Thyroid gland (tissue), 4 donors: ENCODE data around the gene OSBPL3.

Experiments
- POLR2A ChIP-seq, 2 donors: fragments of 450-650 bp; IDR thresholded peaks; one replicate each; pipeline ENCODE4 v1.6.1; 2017; ENCODE audit warnings: antibody characterized with exemption in 2 of 2, mild to moderate bottlenecking in 2 of 2, moderate library complexity in 1 of 2
- TF ChIP-seq, protein P1 (sequence below), 6 experiments: fragments of 200-600 bp in 3 of 6; fragments of 450-650 bp in 3 of 6; sonication (generic) in 3 of 6; IDR thresholded peaks; one replicate each; pipeline ENCODE4 v1.5.1; 2016 to 2019; ENCODE audit warnings: antibody characterized with exemption in 6 of 6, mild to moderate bottlenecking in 2 of 6, inconsistent platforms in 1 of 6, moderate library complexity in 1 of 6

DNA sequence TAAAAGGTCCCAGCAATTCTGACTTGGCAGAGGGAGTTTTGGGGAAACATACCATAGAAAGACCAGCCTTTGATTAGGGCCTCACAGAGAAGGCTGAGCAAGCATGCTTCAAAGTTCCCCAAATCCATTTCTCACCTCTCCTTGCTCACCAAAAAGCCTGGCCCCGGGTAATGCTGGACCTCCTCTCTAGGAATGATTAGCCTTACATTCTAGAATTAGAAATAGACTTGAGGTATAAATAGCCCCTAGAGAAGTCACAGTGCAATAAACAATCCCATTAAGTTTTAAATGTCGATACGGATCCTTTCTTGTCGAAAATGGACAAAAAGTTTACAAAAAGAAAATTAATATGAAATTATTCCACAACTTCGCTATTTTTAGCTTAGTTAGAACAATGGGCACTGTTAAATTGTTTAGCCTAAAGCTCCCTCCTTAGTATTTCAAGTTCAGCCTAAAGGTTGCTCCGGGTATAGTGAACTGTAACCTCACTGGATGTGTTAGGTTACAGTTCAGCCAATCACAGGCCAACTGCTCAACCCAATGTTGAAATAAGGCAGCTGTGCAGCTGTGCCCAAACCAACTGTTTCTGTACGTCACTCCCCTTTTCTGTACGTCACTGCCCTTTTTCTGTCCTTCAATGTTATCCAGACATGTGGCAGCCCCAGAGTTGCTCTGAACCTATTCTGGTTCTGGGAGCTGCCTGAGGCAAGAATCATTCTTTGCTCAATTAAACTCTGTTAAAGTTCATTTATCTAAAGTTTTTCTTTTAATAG is 214.8 kb downstream of the OSBPL3 start:
- TF ChIP-seq, protein P1, sequence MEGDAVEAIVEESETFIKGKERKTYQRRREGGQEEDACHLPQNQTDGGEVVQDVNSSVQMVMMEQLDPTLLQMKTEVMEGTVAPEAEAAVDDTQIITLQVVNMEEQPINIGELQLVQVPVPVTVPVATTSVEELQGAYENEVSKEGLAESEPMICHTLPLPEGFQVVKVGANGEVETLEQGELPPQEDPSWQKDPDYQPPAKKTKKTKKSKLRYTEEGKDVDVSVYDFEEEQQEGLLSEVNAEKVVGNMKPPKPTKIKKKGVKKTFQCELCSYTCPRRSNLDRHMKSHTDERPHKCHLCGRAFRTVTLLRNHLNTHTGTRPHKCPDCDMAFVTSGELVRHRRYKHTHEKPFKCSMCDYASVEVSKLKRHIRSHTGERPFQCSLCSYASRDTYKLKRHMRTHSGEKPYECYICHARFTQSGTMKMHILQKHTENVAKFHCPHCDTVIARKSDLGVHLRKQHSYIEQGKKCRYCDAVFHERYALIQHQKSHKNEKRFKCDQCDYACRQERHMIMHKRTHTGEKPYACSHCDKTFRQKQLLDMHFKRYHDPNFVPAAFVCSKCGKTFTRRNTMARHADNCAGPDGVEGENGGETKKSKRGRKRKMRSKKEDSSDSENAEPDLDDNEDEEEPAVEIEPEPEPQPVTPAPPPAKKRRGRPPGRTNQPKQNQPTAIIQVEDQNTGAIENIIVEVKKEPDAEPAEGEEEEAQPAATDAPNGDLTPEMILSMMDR (IDR thresholded peaks at IDR 0.05) = no peak
- no peak for TF ChIP-seq POLR2A (IDR thresholded peaks at IDR 0.05)
